ENCODE results near the gene OGFOD2.

OGFOD2 gene

DNA sequence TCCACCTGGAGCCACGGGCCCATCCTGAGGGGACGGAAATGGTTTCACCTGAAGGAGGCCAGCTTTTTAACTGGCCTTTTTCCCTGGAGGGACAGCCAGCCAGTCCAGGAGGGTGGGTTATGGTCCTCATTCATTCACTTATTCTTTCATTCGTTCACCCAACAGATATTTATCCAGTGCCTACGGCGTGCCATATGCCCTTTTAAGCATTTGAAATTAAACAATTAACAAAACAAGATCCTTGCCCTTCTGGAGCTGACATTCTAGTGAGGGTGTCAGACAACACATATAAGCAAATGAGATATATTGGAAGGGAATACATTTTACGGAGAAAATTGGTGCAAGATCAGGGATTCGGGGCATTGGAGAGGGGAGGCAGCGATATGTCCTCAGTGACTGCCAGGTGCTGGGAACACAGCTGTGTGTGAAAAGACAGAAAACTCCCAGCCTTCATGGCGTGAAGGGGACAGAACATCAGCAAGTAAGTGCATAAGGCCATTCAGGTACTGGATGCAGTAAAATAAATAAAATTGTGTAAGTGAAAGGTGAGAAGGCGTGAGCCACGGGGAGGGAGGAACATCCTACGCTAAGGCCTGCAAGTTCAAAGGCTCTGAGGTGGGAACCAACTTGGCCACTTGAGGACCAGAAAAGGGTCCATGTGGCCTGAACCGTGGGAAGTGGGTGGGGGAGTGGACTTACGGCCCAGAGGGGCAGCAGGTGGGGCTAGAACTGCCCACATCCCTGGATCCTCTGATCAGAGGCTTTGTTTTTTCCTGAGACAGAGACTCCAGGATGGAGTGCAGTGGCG lies 8.1 kb upstream of the OGFOD2 start:
- TF ChIP-seq, protein P1, sequence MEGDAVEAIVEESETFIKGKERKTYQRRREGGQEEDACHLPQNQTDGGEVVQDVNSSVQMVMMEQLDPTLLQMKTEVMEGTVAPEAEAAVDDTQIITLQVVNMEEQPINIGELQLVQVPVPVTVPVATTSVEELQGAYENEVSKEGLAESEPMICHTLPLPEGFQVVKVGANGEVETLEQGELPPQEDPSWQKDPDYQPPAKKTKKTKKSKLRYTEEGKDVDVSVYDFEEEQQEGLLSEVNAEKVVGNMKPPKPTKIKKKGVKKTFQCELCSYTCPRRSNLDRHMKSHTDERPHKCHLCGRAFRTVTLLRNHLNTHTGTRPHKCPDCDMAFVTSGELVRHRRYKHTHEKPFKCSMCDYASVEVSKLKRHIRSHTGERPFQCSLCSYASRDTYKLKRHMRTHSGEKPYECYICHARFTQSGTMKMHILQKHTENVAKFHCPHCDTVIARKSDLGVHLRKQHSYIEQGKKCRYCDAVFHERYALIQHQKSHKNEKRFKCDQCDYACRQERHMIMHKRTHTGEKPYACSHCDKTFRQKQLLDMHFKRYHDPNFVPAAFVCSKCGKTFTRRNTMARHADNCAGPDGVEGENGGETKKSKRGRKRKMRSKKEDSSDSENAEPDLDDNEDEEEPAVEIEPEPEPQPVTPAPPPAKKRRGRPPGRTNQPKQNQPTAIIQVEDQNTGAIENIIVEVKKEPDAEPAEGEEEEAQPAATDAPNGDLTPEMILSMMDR (IDR thresholded peaks at IDR 0.05; ENCODE audit: insufficient read depth, missing control alignments), result no peak
- DNase-seq (ENCODE audit: insufficient read length, low spot score), result no peak

DNA sequence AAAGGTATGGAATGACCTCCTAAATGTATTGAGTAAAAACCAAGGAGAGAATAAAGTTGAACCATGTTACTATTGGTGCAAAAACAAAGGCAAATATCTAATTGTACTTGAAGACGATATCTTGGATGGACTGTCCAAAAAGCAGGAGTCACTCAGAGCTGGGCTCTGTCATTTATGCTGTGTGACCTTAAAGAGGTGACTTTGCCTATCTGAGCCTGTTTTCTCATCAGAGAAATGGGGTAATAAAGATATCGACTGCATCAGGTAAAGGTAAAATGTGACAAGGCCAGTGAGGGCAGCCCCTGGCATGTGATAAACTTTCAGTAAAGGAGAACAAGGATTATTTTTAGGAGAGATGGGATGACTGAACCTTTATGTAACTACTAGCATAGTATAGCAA lies 6.9 kb upstream of the OGFOD2 start:
- FAIRE-seq (no peak), DNase-seq (ENCODE audit: insufficient read length, low spot score) (no peak)
- TF ChIP-seq, protein P1 (IDR thresholded peaks at IDR 0.05; ENCODE audit: insufficient read depth, missing control alignments), result no peak

More for the DNA sequence above, 8.1 kb upstream of the OGFOD2 start:
- no peak for FAIRE-seq

DNA sequence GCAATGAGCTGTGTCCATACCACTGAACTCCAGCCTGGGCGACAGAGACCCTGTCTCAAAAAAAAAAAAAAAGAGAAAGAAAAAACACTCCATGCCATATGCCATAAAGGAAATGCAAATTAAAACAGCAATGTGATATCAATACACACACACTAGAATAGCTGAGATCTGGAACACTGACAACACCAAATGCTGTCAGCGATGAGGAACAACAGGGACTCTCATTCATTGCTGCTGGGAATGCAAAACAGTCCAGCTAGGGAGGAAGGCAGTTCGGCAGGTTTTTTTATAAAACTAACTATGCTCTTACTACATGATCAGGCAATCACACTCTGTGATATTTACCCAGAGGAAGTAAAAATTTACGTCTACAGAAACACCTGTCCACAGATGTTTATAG lies 5.4 kb upstream of the OGFOD2 start:
- TF ChIP-seq, protein P1 (IDR thresholded peaks at IDR 0.05; ENCODE audit: insufficient read depth, missing control alignments), result no peak
- no peak for DNase-seq (ENCODE audit: insufficient read length, low spot score)
- no peak for FAIRE-seq

DNA sequence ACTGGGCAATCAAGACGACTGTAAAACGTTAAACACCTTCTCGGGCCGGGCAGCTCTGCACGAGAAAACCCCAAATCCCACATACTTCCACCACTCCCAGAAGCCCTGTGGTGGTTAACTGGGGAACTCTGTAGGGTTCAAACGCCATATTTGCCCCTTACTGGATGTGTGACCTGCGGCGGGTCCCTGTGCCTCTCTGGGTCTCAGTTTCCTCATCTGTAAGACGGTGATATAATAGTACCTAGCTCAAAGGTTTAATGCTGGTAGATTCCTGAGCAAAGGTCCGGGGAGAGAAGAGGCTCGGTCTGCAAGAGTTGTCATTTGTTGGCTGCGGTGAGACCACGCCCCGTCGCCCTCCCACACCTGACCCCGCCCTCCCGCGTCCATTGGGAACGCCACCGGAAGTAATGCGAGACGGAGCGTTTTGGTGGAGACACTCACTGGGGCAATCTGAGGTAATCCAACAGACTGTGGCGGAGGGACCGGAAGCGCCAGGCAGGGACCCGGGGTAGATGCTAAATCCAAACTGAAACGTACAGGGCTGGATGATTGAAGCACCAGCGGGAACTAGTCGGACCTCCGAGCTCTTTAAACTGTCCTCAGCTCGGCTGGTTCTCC lies 661 bp upstream of the OGFOD2 start:
- no peak for FAIRE-seq
- TF ChIP-seq, protein P1 (IDR thresholded peaks at IDR 0.05; ENCODE audit: insufficient read depth, missing control alignments), result no peak
- DNase-seq (ENCODE audit: insufficient read length, low spot score), result no peak

DNA sequence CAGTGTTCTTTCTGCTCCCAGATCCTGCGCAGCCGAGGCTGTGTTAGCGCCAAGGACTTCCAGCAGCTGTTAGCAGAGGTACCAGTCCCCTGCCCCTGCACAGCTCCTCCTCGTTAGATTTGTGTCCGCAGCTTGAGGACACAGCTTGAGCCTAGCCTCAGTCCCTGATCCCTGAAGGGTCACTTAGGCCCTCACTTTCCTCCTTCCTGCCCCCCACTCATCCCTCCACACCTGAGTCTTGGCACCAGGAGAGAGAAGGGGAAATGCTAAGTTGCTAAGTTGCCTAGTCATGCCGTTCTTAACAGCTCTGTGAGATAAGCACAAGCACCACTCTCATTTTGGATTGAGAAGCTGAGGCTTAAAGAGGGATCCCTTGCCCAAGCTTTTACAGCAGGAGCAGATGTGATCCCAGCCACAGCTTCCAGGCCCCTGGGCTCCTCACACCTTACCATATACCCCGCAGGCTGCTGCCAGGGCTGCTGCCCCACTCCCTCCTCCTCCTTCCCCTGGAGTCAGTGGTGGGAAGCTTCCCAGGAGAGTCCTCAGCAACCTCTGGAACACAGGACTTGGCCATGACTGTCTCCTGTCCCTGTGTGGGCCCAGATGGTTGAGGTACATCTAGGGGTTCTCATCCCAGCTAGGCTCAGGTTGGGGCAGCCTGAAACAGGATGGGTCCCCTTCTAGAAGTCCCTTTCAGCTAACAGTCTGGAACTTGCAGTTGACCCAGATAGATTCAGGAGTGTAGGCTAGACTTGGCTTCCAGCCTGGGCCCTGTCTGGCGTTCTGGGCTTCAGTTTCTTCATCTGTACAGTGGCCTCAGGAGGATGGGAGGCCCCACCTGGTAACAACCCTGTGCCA lies 975 bp downstream of the OGFOD2 start:
- FAIRE-seq (no peak), DNase-seq (ENCODE audit: insufficient read length, low spot score) (no peak)
- TF ChIP-seq, protein P1 (IDR thresholded peaks at IDR 0.05; ENCODE audit: insufficient read depth, missing control alignments), result no peak

DNA sequence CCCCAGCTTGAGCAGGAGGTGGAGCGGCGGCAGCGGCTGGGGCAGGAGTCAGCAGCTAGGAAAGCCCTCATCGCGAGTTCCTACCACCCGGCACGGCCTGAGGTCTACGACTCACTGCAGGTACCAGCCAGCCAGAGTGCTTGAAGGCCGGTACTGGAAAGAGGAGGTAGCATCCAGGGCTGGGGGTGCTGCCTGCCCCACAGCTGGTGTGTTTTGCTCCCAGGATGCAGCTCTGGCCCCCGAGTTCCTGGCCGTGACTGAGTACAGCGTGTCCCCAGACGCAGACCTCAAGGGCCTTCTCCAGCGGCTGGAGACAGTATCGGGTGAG lies 1.6 kb downstream of the OGFOD2 start:
- no peak for DNase-seq (ENCODE audit: insufficient read length, low spot score)
- FAIRE-seq, result no peak

More for the DNA sequence above, 1.6 kb downstream of the OGFOD2 start:
- TF ChIP-seq, protein P1 (IDR thresholded peaks at IDR 0.05; ENCODE audit: insufficient read depth, missing control alignments), result no peak
